HG03521 (cell line): ENCODE measurements around the gene CCDC122.
A peak's percentile ranks its signal among the peaks of the same experiment; 100 is the strongest.

Source experiments
- ATAC-seq: cut with Tn5 transposase; IDR thresholded peaks from one replicate; pipeline ENCODE4 v1.9.1; 2021; ENCODE audit warnings: mild to moderate bottlenecking, moderate library complexity; ENCODE audit not compliant: unreplicated experiment

Gene CCDC122

DNA sequence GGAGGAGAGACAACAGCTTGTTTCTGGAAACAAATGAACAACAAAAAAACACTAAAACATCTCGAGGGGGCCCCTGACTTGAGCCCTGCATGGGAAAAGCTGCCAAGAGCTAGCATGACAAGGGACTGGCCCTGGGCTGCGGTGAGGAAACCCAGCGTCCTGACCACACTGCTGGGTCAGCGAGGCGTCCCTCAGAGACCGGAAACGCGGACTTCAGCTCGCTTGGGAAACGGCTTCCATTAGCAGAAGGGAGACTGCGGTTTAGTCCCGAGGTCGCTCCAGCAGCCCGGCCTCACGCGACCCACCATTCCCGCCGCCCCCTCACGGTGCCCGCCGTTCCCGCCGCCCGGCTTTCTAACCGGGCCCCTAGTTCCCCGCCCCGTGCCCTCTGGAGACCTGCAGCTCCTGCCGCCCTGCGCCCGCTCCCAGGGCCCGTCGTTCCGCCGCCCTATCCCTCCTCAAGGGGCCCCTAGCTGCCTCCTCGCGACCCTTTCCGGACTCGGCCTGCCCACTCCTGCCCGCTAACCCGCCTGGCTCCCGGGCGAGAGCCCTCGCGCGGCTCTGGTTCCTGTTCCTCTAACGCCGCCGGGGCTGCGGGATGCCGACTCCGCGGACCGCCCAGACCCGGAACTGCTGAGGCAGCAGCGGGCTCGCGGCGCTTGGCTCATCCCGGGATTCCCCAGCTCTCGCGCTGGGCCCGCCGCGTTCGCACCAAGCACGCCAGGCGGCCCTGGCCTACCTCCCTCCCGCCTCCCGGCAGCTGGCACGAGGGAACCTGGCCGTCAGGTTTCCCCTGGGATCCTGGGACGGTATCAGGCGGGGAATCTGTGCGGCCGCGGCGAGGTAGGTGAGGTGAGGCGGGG lies at the start of gene CCDC122:
CCDC122 (minus strand) TSS at position 849 of the 863 bp plus-strand sequence. CDS start 10,364 bp downstream, outside the sequence.
- peak; percentile 77 for ATAC-seq

DNA sequence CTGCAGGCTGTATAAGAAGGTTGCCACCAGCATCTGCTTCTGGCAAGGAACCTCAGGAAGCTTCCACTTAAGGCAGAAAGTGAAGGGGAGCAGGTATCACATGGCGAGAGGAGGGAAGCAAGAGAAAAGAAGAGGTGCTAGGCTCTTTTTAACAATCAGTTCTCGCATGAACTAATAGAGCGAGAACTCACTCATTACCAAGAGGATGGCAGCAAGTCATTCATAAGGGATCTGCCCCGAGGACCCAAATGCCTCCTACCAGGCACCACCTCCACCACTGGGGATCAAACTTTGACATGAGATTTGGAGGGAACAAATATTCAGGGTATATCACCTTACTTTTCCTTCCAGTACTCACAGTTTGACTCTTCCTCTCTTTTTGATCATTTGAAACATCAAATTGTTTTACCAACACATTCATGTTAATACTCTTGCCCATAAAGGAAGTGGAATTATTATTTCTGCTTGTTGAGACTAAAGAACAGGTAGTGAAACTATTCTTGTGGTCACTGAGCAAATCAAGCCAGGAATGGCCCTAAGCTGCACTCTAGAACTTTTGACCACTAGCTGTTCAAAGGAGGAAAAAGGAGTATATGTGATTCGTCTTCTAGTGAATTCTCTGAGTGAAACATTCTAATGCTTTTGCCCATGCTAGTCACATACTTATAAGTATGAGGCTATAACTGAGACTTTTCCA lies 45.2 kb upstream of the CCDC122 start:
- ATAC-seq = peak; percentile 94

DNA sequence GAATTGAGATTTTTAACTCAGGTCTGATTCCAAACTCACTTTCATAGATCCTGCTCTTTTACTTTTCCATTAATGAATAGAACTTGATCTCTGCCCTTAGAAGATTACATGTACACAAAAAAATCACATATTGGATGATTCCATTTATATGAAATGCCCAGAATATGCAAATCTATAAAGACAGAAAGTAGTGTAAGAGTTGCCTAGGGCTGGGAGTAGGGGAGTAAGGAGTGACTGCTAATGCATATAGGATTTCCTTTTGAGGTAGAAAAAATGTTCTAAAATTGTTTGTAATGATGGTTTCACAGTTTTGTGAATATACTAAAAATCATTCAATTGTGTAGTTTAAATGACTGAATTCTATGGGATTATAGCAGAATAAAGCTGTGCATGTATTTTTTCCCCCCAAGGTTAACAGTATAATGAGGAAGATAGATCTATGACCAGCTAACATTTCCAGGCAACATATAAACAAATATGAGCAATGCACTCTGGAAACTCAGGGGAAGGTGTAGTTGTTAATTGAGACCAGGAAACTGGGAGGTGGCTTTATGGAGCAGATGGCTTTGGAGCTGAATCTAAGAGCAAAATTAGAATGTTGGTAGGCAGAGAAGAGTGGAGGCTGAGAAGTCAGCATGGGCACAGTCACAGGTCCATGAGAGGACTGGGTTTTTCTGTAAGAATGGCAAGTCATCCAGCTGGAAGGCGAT lies 41.6 kb upstream of the CCDC122 start:
- ATAC-seq = no peak

DNA sequence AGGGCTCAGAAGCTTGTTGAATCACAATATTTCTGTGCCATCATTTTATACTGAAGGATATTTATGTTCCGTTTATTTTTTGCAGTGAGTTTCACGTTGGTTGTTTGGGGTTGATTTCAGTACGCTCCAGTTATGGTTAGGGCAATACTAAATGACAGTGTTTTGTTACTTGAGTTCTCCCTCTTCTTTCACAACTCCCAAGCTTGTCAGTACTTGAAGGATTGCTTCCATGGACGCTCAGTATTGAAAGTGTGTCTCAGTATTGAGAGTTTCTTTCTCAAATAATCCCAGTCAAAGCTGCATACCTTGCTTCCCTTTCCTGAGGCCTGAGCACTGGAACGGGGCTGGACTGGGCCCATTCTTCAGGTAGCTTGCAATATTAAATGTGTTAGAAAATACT lies 39.1 kb upstream of the CCDC122 start:
- ATAC-seq = no peak

DNA sequence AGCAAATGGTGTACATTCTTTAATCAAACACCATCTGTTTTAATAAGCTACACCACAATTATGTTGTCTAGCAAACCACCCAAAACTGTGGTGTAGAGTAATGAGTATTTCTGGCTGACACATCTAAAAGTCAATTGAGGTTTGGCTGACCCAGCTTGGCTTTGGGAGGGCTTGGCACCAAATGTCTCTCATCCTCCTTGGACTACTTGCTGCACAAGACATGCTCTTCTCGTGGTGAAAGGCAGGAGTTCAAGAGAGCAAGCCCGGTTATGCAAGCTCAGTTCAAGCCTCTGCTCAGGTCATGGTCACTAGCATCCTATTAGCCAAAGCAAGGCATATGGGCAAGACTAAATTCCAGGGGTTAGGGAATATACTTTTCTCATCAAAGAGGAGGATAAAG lies 37.3 kb upstream of the CCDC122 start:
- no peak for ATAC-seq

DNA sequence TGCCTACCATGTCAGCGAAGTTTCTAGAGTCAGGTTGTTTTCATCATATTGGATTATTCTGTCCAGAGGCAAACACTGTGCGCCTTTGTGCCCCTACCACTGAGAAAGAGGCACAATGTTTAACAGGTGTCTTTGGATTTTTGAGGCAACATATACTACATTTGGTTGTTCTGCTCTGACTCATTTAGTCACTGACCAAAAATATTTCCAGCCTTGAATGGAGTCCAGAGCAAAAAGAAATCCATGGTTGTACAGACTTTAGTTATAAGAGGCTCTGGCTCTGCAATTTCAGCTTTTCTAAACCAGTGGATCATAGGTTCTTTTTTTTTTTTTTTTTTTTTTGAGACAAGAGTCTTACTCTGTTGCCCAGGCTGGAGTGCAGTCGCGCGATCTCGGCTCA lies 35.9 kb upstream of the CCDC122 start:
- no peak for ATAC-seq

DNA sequence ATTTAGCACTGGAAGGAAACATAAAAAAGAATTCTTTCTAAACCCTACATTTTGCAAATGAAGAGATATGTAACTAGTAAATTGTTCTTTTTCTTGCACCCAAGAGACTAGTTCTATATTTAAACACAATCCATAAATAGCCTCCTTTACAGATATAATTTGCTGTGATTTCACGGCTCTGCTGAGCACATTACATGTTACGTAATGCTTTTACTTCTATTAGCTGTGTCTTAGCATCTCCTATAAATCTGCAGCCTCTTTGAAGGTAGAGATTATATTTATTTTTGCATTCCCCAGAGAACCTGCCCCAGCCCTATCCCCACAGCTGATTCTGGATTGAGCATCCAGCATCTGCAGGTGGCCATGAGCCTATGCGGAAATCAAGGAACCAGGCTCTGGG lies 32.3 kb upstream of the CCDC122 start:
- no peak for ATAC-seq

DNA sequence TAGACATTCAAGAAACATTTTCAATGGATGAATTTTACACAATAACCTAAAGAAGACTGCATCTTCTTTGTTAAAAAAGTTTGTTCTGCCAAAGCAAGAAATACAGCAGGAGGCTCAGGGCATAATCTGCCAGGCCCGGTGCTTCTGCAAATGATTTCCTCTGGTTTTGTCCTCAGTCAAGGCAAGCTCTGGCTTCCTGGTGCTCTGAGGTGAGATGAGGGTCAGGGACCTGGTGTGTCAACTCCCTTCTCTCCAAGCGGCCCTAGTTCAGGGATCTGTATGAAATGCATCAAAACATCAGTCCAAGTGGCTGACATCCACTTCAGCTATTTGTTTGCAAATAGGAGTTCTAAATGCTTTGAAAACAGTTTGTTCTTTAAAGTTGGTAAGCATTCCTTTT lies 31.7 kb upstream of the CCDC122 start:
- ATAC-seq = no peak

DNA sequence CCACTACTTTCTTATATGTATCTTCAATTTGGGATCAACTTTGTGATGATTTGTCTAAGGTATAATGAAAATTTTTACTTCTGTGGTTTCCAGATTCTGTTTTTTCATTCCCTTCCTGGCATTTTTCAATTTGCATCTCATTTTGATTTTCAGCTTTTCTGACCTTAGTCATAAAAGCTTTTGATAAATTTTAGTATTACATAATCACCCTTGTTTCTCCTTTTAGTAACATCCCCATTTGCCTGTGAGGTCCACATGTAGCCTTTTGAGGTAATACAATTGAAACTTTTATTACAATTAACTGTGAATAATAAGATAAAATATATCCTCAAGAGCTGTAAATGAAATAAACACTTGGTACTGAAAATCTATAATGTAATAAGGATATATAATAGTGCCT lies 31.3 kb upstream of the CCDC122 start:
- ATAC-seq = no peak

DNA sequence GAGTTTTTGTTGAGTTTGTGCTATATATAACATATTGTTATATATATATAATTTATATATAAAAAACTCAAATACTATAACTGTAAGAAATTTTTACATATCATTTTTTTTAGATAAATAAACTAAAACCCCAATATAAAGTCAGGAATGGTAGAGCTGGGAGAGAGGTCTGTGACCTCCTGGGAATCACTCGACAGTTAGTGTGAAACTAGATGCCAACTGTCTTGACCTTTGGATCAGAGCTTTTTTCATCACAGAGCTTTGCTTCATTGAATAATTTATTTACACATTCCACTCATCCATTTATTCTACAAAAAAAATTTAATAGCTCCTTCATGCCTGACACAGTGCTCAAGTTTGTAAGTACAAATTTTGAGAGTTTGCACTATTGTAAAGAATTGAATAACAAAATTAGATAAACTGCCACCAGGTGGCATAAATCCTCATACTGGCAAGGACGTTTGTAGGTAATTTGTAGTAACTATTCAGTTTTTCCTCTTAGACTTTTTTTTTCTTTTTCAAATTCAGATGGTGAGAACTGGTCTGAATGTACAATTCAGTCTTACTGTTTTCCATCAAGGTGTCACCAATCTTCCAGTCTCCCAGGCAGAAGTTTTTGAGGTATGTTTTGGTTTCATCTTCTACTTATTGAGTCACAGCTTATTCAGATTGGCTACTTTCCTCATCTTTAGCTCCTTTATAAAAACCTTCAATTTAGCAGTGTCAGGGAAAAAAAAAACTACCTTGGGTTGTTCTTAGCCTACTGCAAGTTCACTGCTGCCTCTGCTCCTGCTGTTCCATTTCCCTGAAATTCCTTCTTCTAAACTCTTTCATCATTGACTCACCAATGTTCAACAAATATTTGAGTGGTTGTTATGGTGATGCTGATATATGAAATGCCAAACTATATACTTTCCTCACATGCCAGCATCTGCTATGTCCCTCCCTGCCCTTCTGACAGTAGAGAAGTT lies 28.9 kb upstream of the CCDC122 start:
- no peak for ATAC-seq

DNA sequence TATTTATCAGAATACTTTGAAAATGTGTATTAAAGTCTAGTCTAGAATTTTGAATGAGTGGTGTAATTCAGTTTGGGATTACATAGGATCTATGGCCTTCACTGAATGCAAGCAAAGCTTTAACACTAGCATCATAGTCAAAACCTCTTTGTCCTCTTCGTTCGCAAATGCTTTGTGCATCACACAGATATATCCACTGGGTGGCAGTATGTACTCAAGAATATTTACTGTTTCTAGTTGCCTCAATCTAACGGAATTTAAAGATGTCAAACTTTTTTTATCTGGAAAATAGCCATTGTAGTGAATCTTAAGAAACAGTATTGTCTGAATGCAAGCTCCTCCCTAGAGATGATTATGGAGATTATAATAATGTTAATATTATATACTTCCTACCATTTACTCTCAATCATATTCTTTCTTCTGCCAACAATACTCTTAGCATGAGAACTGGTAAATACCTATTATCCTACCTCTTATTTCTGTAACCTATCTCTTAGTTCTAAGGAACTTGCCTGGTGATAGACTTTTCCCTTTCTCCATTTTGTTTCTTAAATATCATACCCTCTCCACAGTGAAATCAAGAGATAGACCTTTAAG lies 26.0 kb upstream of the CCDC122 start:
- peak; percentile 58 for ATAC-seq

DNA sequence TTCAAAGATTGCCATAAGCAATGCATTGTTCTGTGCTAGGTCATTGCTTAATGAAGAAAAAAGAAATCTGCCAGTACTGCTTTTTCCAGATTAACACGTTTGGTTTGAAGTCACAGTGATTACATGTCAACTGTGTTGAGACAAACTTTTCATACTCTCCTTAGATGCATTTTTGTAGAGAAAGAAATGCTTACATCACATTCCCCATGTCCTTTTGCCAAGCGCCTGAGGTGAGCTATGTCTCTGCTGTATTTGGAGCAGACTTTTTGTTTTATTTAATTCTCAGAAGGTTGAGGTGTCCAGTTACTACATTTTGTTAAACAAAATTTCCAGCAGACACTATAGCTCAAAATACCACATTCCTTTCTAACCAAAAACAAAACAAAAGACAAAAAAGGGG lies 16.4 kb upstream of the CCDC122 start:
- ATAC-seq = no peak

DNA sequence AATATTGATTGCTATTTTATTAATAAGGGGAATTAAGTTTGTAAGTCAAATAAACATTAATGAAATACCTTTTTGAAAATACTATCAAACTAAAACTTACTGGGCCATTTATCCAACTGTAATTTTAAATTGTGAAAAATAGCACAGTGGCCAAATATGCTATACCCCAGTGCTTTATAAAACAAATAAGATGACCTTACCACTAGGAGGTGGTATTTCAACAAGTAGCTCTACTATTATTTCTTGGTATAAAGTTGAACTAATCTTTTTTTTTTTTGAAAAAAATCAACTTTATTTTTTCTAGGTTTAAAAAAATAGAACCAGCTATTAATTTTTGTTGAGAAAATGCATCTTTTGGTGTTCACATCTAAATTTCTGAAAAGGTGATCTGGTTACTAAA lies 14.9 kb upstream of the CCDC122 start:
- ATAC-seq = no peak

DNA sequence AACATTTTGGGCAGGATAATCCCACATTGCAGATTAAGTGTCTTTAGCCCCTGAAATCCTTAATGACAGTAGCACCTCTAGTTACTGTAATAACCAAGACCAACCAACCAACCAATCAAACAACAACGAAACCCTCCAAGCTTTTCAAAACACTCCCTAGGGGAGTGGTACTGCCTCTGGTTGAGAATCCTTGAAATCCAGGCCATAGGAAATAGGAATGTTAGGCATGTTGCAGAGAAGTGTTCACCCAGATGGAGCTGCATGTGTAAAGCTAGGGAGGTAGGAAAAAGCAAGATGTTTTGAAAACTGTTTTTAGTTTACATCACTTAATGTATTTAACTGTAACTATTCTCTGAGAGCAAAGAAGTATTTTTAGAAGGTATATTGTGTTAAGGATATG lies 4.7 kb upstream of the CCDC122 start:
- ATAC-seq = no peak

DNA sequence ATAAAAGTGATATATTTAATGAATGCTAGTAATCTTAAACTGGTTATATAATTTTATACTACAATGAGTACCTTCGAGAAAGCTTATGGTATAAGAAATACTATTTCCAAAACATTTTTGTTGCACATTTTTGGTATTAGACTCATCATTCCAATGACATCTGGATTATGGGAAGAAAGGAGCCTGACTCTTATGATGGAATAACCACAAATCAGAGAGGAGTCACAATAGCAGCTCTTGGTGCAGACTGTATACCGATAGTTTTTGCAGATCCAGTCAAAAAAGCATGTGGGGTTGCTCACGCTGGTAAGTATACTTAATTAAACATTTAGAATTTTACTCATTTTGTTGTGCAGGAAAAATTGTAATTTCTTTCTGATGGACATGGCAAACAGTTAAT lies 4.1 kb upstream of the CCDC122 start:
- ATAC-seq = no peak

DNA sequence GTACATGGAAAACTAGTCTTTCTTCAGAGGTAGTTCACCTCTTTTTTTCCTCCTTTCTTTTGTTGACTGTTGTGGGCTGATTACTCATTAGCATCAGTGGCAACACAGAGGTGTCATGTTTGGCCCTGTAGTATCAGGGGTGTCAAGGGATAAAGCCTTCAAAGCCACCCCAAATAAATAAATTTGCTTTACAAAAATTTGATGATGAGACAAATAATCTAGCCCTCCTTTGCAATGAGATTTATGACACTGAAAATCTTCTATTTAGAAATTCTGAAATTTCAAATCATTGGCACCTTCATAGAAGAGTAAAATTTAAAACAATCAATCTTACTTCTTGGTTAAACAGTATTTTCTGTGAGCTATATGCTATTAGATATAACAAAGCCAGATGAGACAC lies 2.0 kb upstream of the CCDC122 start:
- ATAC-seq = no peak

DNA sequence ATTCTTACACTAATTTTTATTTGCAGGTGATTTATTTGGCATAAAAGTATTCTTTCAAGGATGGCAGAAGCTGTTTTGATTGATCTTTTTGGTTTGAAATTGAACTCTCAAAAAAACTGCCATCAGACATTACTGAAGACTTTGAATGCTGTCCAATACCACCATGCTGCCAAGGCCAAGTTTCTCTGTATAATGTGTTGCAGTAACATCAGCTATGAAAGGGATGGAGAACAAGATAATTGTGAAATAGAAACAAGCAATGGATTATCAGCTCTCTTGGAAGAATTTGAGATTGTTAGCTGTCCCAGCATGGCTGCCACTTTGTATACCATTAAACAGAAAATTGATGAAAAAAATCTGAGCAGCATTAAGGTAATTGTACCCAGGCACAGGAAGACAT lies 1.4 kb upstream of the CCDC122 start:
- ATAC-seq = no peak

DNA sequence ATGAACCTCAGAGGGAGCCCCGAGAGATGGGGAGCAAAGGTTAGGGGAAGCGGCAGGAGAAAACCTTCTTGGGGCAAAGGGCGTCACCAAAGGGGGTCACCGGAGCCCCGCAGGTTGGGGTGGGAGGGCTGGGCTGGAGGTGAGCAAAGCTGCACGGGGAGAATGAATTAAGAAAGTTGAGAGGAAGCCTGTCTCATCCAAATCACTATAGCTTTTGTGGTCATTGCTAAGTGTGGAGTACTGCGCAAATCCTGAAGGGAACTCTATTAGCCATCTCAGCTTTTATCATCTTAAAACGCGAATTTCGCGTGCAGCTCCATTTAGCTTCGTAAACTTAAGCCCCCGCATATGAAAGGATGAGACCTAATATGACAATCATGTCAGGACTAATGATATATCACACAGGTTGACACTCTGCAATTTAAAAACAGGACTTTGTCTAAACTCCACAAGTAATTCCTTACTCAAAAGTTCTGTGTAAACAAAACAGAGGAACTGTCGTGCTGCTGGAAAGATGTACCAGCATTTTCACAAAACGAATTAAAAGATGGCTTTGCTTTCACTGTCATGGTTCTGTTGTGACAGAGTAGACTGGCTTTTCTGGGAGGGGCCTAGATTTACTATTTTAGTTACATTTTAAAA lies 795 bp upstream of the CCDC122 start:
- ATAC-seq = no peak

DNA sequence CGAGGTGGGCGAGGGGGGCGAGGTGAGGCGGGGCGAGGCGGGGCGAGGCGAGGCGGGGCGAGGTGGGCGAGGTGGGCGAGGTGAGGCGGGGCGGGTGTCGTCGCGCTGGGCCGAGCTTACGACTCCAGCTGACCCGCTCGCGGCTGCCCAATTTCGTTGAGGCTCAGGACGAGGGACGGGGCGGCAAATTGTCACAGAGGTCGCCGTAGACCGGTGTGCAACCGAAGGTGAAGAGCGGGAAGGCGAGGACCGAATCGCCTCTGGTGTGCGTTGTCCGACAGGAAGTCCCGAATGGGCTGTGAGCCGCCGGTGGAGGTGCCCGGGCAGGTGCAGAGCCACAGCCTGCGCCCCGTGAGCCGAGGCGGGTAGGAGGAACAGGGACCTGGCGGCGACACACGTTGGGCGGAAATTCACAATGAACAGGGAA lies 228 bp upstream of the CCDC122 start, which contains the start of gene LACC1:
LACC1 (plus strand) TSS at position 150 of the 427 bp plus-strand sequence. CDS start 1,082 bp downstream, outside the sequence.
- peak; percentile 38 for ATAC-seq
